Measurements from ENCODE around the gene KCTD10. TPM values are rescaled to one million over a fixed set of nuclear protein-coding genes. Genes with fewer than 3 reads are reported as not detected.

KCTD10 gene
- total and polyA plus RNA-seq, 2 of the 13 experiments (the other 11 are each of a cell fraction or from before 2014, with no cell fraction given): 6.9 to 25.4 TPM

GRCh38 chr12:109482491-109482890, 5.4 kb upstream of the KCTD10 start (continued):
- TF ChIP-seq ZSCAN22 (CRISPR knock-in tag; IDR thresholded peaks at IDR 0.05) (no peak), MTA1 (CRISPR knock-in tag; IDR thresholded peaks at IDR 0.05; ENCODE audit: borderline replicate concordance) (no peak), PLRG1 (conservative IDR thresholded peaks at IDR 0.05) (no peak), SNAPC4 (CRISPR knock-in tag; IDR thresholded peaks at IDR 0.05) (no peak), SKI (IDR thresholded peaks at IDR 0.05; ENCODE audit: partially characterized antibody) (no peak), TGIF2 (CRISPR knock-in tag; IDR thresholded peaks at IDR 0.05) (no peak), MED13 (CRISPR knock-in tag; IDR thresholded peaks at IDR 0.05) (no peak), MAFG (CRISPR knock-in tag; IDR thresholded peaks at IDR 0.05) (no peak)
- TF ChIP-seq, protein P1, sequence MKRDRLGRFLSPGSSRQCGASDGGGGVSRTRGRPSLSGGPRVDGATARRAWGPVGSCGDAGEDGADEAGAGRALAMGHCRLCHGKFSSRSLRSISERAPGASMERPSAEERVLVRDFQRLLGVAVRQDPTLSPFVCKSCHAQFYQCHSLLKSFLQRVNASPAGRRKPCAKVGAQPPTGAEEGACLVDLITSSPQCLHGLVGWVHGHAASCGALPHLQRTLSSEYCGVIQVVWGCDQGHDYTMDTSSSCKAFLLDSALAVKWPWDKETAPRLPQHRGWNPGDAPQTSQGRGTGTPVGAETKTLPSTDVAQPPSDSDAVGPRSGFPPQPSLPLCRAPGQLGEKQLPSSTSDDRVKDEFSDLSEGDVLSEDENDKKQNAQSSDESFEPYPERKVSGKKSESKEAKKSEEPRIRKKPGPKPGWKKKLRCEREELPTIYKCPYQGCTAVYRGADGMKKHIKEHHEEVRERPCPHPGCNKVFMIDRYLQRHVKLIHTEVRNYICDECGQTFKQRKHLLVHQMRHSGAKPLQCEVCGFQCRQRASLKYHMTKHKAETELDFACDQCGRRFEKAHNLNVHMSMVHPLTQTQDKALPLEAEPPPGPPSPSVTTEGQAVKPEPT (CRISPR knock-in tag; IDR thresholded peaks at IDR 0.05; ENCODE audit: low read depth): no peak

Measured in HepG2 (cell line).